Large intestine (tissue), 1 donor: Measurements from ENCODE around the gene NBPF12. TPM values are rescaled to one million over a fixed set of nuclear protein-coding genes. Genes with fewer than 3 reads are reported as not detected.

ENCODE experiments used
- polyA plus RNA-seq: library from polyadenylated mRNA; unstranded; fragments of 120-200 nt; gene quantifications from one replicate; pipeline ENCODE4 v1.2.1, GENCODE V29; 2013

The NBPF12 gene
- polyA plus RNA-seq, 1 donor: 17.5 TPM

Other genes with a start within 250 kb of the NBPF12 start
- 35.2 TPM for gene PRKAB2, start 234.1 kb downstream of the NBPF12 start, polyA plus RNA-seq